Measurements from ENCODE around the gene DNAJB1.
"Not testable (repeated sequence)": the region's sequence is repeated elsewhere in the genome, so short reads cannot be mapped to it uniquely, and the experiment has no call there.

Gene DNAJB1

DNA sequence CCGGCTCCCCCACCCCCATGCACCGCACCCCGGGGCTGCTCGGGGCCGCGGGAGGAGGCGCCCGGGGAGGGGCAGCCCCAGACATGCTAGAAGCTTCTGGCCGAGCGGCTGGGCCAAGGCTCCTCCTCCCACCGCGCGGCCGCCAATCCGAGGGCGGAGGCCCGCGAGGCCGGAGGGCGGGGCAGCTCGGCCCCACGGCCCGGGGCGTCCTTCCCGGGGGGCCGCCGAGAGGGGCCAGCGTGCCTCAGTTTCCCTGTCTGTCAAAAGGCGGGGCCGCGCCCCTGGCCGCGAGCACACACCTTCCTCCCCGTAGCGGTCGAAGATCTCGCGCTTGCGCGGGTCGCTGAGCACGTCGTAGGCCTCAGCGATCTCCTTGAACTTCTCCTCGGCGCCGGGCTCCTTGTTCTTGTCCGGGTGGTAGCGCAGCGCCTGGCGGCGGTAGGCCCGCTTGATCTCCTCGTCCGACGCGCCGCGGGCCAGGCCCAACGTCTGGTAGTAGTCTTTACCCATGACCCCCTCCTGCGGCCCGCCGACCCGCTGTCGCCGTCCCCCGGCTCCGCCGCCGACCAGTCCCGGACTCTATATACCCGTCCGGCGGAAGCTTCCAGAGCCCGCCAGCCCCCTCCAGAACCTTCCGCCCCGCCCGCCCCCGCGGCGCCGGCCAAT is at the start of gene DNAJB1:
DNAJB1 (minus strand) TSS at position 558 of the 666 bp plus-strand sequence; CDS start at position 510, 48 bp downstream.
- no peak for DNase-seq

DNA sequence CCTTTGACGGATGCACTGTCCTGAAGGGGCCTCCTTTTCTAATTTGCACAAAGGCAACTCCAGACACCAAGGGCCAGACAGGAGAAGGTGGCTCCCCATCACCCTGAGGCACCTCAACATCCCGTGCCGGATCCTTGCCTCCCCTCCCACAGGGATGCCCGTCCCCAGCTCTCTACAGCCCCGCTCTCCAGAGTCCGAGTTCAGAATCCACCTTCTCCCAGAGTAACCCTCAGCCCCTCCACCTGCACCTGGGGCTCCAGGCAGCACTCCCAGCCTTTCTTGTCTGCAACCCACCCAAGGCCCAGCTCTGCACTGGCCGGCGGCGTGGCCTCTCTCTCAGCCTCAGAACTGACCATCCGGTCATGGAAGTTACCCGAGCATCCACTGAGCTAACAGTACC is 48.9 kb upstream of the DNAJB1 start:
- no peak for DNase-seq

DNA sequence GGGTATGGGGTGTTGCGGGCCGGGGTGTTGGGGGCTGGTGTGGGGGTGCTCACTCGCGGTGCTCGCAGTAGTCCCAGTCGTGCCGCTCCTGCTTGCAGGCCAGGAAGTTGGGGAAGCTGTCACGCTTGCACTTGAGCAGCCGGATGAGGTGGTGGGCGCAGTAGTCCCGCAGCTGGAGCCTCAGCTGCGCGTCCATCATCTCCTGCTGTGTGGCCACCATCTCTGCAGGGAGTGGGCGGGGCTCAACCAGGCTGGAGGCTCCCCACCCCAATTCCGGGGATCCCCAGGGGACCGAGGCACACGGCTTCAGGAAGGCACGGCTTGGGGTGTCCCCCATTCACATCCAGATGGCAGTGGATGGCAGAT is 48.5 kb upstream of the DNAJB1 start:
- DNase-seq, result no peak

DNA sequence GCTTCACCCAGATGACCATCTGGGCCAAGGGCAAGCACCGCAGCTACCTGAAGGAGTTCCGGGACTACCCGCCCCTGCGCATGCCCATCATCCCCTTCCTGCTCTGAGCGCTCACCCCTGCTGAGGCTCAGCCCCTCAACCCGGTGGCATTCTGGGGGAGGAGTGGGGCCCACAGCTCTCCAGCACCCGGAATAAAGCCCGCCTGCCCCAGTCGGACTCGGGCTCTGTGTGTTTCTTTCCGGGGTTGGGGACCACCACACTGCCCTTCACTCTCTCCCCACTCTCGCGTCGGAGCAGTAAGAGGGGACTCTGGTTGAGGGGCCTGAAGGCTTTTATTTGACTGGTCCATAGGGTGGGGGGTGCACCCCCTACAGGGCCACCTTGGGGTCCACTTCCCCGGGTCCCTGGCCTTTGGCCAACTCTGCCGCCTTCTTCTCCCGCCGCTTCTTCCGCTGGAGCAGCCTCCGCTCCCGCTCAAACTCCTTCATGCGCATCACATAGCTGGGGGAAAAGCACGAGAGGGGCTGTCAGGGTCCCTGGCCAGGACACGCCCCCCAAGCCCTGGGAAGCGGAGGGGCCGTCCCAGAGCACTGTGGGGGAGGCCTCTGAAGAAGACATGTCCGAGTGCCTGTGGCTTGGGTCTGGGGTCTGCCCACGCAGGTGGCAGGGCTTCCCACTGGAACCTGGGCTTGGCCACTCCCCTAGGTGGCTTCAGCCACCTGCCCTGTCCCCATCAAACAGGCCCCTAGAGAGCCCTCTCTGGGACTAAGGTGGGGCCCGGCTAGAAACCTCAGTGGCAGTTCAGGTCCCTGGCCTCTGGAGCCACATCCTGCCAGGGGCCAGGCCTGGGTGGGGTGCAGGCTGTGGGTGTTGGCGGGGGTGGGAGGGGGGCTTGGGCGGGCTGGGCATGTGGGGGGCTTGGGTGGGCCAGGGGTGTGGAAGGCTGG is 47.8 kb upstream of the DNAJB1 start:
- DNase-seq, result no peak

DNA sequence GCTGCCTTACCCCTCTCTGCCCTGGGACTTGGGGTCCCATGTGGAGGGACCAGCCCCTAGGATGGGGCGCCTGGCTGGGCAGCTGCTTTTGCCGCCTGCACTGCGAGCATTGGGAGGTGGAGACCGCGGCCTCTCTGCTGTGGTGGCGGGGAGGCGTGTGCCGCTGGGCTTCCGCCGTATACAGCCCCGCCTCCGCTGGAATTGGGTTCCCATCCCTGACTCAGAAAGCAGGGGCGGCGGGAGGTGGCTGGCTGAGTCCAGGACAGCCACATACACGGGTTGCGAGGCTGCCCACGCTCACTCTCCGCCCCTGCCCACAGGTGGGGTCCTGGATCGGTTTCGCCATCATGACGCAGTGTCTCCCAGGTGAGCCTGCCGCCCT is 47.1 kb upstream of the DNAJB1 start:
- no peak for DNase-seq

DNA sequence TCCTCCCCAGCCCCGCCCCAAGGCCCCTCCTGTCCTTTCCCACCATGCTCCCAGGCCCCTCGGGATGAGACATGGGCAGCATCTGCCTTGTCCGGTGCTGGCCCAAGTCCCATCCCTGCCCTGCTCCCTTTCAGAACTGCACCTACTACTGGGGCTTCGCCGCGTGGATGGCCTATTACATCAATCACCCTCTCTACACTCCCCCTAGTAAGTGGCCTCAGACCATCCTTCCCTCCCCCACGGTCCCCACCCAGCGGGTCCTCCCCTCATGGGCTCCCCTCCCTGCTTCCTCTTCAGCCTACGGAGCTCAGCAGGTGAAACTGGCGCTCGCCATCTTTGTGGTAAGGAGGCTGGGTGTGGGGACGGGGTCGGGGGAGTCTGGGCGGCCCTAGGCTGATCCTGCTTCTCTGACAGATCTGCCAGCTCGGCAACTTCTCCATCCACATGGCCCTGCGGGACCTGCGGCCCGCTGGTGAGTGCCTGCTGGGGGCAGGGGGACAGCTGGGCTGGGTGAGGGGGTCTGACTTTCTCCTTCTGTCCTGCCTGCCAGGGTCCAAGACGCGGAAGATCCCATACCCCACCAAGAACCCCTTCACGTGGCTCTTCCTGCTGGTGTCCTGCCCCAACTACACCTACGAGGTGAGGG is 46.6 kb upstream of the DNAJB1 start:
- DNase-seq, result not testable (repeated sequence)

DNA sequence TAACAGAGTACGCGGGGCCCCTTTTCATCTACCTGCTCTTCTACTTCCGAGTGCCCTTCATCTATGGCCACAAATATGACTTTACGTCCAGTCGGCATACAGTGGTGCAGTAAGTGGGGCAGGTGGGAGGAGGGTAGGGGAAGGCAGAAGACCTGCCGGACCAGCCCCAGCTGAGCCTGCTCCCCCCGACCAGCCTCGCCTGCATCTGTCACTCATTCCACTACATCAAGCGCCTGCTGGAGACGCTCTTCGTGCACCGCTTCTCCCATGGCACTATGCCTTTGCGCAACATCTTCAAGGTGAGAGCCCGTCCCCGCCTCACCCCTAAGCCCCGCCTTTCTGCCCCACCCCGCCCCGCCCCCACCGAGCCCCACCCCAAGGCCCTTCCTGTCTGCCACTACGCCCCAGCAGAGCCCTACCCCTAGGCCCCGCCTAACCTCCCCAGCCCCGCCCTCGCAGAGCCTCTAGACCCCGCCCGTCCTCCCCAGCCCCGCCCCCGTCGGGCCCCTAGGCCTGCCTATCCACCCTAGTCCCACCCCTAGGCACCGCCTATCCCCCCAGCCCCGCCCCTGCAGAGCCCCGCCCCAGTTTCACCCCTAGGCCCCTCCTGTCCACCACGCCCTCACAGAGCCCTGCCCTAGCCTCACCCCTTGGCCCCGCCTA is 45.9 kb upstream of the DNAJB1 start:
- DNase-seq, result no peak

DNA sequence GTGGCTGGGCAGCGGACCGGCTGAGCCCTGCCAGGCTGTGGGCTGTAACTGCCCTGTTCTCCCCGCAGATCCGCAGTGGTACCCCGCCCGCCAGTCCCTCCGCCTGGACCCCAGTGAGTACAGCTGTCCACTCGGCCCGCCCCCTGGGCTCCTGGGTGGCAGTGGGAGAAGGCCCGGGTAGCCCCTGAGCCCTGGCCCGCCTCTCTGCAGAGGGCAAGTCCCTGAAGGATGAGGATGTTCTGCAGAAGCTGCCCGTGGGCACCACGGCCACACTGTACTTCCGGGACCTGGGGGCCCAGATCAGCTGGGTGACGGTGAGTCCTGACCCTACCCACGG is 45.4 kb upstream of the DNAJB1 start:
- no peak for DNase-seq

DNA sequence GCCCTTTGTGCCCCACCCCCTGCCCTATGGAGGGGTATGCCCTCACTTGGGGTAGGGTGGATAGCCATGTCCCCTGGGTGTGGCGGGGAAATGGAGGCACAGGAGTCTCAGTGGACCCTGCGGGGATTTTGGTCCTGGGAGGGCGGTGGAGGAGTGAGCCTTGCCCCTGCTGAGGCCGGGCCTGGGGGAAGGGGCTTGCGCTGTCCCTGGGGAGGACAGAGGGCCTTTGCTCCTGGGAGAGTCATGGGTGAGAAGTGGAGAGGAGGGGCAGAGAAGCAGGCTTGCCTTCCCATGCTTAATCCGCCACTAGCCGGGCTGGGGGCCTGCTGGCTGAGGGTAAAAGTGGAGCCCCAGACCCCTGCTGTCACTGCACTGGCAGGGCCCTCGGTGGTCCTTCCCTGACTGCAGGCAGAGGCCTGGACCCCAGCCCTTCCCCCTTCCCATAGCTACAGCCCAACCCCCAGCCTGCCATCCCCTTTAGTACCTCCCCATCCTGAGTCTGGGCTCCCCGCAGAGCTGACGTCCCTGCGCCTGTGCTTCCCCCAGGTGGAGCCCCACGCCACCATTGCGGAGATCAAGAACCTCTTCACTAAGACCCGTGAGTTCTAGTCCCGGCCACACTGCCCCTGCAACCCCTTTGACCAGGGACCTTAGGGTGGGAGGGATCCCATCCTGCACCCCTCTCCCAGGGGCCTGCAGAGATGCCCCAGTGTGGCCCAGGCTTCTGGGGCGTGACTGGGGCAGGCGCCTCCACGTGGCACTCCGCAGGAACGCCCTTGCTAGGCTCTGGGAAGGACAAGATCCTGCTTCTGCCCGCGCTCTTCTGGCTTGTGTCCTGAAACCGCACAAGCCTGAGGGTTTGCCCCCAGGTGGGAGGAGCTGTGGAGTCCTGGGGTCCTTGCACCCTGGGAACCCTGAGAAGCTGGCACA is 44.7 kb upstream of the DNAJB1 start:
- DNase-seq, result no peak

DNA sequence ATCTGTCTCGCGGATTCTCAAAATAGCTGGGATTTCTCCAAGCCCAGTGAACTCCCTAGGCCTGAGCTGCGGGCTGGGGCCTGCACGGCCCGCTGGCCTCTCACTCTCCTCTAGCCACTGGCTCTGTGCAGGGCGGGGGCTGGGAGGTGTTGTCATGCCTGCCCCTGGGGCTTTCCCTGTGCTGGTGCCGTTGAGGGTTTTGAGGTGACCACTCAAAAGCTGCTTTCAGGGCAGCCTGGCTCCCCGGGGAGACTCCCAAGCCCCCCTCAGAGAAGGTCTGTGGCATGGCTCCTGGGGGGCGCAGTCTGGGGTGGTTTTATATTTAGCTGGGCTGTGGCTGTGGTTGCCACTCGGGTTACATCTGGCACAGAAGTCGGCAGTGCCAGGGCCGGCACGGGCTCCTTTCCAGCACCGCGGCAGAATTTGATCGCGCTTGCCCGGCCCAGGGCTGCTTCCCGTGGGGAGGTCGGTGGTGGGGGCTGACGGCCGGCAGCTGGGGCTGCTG is 43.7 kb upstream of the DNAJB1 start:
- no peak for DNase-seq

DNA sequence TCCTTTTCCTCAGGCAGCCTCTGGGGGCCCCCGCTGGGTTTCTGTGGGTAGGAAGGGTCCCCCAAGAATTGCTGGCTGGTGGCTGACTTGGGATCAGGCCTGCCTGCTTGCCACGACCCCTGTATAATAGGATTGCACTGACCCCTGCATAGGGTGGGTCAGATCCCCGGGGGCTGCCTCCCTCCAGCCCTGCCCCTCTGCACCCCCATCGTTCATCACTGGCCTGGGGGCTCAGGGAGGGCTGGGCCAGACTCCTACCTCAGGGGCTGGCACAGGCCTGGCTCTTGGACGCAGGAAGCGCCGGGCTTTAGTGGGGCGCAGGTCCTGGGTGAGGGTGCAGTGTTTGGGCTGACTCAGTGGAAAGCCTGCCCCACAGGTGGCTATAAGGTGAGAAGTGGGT is 43.1 kb upstream of the DNAJB1 start:
- DNase-seq, result no peak

DNA sequence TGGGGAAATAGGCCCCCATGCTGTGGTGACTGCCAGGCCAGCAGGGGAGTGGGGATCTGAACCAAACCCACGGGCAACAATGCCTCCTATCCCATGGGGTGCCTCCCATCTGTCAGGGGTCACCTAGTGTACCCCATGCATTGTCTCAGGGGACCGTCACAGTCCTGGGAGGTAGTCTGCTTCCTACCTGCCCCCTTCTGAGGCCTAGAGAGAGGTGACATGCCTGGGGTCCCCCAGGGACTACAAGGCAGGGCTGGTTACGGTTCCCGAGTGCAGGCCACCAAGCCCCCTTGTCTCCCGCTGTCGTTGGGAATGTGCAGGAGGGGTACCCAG is 42.5 kb upstream of the DNAJB1 start:
- no peak for DNase-seq

DNA sequence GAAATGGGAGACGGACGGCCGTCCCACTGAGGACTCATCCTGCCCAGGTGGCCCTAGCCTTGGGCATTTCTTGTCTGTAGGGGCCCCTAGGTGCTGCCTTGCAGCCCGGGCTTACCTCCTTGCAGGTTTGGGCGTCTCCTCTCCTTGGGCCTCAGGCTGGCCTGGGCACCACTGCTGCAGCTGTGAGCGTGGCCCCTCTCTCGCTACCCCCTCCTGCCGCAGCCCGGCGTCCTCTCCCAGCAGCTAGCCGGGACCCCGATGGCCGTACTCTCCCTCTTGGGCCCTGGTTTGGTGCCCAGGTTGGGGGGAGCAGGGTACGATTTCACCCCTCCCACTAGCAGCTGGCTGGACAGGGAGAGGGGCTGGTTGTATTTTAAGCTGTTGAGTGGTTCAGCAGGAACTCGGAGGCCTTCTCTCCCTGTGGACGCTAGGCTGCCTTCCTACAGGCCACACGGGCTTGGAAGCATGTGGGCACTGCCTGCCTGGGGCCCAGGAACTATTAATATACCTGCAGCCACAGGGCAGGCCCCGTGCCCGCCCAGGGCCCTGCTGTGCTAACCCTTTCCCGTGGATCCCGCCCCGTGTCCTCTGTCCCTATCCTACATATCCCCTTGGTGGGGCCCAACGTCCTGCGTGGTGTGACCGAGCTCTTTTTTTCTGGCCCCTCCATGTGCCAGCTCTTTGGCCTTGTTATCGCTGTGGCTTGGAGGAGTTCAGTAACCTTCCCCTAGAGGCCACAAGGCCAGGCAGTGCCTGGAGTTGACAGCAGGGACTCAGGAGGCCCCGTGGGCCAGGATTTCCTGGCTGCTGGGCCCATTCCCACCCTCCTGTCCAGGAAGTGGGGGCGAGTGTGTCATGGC is 41.9 kb upstream of the DNAJB1 start:
- DNase-seq, result no peak

DNA sequence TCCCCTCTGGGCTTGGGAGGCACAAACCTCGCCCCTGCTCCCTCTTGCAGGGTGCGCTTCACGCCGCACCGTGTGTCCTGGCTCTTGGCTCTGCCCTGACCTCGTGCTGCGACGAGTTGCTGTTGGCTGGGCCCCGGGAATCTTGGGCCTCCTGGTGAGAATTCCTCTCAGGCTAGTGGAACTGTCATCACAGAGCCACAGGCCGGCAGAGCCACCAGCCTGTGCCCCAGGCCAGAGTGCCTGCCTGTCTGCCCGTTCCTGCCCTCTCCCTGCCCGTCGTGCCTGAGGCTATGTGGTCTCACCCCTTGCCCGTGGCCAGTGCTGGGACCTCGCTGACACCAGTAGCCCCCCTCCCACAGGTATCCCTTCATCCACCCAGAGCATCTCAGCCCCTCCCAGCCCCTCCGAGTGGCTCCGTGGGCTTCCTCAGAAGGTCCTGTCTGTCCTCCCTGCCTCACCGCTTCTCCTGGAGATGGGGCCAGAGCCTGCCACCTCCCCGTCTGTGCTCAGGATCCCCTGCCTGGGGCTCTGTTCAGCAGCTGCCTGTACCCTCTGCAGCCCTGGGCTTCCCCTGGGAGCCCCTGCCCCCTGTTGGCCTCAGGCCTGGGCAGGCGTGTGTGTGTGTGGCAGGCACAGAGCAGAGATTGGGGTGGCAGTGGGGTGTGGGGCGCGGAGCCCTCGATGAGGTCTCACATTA is 40.3 kb upstream of the DNAJB1 start:
- no peak for DNase-seq

DNA sequence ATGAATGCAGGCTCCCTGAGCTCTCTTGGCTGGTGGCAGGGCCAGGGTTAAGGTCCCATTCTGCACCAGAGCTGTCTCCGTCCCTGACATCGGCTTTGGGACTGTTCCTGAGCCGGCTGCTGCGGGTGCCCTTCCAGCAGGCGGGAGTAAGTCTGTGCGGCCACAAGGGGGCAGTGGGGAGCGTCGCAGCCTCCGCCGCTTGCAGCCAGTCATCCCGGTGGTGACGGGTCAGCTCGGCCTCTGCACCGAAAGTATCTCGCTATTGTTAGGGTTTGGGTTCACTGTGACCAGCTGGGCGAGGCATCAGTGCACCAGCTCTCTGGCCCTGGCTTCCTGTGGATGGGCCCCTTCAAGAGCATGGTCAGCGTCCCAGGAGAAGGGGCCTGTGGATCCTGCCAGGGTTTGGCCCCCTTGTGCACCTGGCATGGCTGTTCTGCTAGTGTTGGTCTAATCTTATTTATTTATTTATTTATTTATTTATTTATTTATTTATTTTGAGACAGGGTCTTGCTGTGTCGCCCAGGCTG is 38.5 kb upstream of the DNAJB1 start:
- no peak for DNase-seq

DNA sequence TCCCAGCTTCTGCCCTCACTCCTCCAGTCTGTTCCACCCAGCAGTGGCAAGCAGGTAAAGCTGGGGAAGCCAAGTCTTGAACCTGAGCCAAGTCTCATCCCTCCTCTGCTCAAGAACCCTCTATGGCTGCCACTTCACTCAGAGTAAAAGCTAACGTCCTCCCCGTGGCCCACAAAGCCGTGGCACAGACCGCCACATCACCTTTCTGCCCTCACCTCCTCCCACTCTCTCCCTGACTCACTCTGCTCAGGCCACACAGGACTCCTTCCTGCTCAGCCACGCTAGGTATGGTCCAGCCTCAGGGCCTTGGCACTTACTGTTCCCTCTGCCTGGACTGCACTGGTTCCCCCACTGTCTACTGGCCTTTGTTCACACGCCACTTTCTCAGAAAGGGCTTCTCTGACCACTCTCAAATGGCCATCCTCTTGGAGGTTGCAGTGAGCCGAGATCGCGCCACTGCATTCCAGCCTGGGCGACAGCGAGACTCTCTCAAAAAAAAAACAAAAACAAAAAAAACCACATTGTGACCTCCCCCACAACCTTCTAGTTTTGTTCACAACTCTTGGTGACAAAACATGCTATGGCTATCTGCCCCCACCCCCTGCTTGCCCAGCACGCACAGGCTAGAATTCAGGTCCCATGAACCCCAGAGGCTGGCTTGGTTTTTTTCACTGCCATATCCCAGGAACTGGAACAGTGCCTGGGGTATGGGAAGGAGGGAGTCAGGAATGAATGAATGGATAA is 37.9 kb upstream of the DNAJB1 start:
- no peak for DNase-seq

DNA sequence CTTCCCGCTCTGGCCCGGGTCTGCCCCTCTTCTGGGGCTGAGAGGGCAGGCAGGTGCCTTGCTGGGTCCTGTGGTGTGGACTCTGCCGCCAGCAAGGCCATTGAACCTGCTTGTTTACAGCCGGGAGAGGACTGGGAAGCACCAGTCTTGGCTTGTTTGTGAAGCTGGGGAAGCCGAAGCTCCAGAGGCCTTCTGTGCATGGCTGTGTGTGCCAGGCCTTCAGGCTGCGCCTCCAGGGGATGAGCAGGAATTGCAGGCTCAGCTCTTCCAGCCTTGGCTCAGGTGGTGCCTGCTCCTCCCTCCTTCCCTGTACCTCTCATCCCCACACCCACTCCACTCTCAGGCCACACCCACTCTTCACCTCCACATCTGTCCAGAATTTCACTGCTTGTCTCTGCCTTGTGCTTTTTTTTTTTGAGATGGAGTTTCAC is 36.2 kb upstream of the DNAJB1 start:
- no peak for DNase-seq

DNA sequence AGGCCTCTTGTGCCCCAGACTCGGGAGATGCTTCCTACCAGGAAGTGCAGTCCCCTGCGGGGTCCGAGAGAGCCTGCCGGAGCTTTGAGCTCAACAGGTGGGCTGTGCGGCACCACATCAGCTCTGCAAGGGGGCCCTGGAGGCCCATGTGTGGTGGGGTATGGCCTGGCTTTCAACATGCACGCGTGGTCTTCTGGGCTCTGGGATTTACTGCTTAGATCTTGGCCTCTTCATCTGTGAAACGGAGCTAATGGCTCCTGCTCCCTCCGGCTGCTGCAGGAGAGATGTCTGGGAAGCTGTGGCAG is 35.7 kb upstream of the DNAJB1 start:
- DNase-seq, result no peak

DNA sequence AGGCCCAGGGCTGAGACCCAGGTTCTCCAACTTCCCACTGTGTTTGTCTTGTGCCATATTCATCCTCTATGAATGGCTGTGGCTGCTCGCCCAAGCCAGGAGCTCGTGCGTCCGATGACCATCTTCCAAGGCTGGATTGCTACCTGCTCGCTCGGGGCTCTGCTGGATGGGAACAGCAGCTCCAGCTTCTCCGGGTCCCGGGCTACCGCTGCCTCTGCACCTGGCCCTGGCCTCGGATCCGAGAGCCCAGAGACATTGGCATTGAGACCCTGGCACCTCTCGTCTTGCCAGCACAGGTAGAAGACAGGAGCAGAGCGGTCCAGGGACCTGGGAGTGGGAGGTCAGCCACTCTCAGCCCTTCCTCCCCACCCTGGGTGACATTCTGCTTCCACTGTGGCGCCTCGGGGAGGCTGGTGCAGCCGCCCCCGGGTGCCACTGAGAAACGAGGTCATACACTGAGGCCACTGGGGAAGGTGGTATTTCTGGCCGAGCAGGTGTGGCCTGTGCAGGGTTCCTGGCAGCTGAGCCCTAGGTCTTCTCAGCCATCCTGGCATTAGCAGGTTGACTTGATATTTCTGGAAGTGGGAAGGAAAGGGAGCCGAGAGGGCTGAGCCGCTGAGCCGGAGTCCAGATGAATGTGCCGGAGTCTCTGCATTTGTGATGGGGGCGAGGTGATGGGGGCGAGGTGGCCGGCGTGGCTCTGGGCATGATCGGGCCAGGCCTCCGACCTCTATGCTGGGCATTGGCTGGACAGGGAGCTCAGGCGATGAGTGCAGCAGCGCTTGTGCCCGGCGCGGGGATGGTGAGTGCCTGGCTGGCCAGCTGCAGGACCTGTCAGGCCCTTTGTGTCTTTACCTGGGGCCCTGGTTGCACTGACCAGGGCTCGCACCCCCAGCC is 35.1 kb upstream of the DNAJB1 start:
- no peak for DNase-seq
